ENCODE measurements around the gene RBMS1. TPM values are rescaled to one million over a fixed set of nuclear protein-coding genes. Genes with fewer than 3 reads are reported as not detected.

Gene RBMS1
- total RNA-seq, 1 donor from 2014 or later: 148 TPM

DNA sequence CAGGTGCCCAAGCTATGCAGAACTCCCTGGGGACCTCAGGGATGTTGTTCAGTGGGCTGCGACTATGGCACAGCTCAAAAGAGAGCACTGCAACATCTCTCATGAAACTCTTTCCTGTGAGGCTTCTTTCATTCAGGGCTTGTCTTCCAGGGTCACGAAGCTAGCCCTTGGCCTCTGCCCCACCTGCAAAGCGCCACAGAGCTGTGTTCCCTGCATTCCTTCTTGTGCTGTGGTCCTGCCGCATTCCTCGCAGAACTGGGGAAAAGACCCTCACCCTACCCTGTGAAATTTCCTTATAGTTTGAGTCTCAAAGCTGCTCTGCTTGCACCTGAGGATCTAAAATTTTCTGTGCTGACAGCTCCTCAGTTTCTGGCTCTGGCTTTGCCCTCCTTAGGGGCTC, 267.2 kb downstream of the RBMS1 start:
- H3K4me2 ChIP-seq (ENCODE audit: low read length): no peak overlapping the region
- Mint-ChIP-seq H3K27me3 (ENCODE audit: low read depth, unreplicated experiment) (no peaks in the 10 kb centered on the region), H3K9me3 (ENCODE audit: unreplicated experiment) (no peaks in the 10 kb centered on the region), H3K27ac (ENCODE audit: unreplicated experiment) (peak overlapping the region; percentile 30), H3K4me3 (ENCODE audit: unreplicated experiment) (no peak overlapping the region), H3K4me1 (ENCODE audit: low read depth, unreplicated experiment) (peaks cover 86% of the 10 kb centered on the region), H3K36me3 (ENCODE audit: low read depth, unreplicated experiment) (peaks cover 5% of the 10 kb centered on the region)
- no peak for FAIRE-seq
- H3K9me3 ChIP-seq (ENCODE audit: insufficient read depth, low read depth, low read length): no peaks in the 10 kb centered on the region
- no peaks in the 10 kb centered on the region for H4K20me1 ChIP-seq (ENCODE audit: insufficient read depth, low read length)
- H3K36me3 ChIP-seq (ENCODE audit: insufficient read depth, low read length): no peaks in the 10 kb centered on the region
- H3K9ac ChIP-seq (ENCODE audit: low read length): no peak overlapping the region
- peak overlapping the region; percentile 99 for H3K27ac ChIP-seq (ENCODE audit: low read depth, low read length)
- no peaks in the 10 kb centered on the region for H3K79me2 ChIP-seq (ENCODE audit: insufficient read depth, low read length)
- H3K4me1 ChIP-seq (ENCODE audit: insufficient read depth, low read length): peaks cover 77% of the 10 kb centered on the region
- TF ChIP-seq, protein P1, sequence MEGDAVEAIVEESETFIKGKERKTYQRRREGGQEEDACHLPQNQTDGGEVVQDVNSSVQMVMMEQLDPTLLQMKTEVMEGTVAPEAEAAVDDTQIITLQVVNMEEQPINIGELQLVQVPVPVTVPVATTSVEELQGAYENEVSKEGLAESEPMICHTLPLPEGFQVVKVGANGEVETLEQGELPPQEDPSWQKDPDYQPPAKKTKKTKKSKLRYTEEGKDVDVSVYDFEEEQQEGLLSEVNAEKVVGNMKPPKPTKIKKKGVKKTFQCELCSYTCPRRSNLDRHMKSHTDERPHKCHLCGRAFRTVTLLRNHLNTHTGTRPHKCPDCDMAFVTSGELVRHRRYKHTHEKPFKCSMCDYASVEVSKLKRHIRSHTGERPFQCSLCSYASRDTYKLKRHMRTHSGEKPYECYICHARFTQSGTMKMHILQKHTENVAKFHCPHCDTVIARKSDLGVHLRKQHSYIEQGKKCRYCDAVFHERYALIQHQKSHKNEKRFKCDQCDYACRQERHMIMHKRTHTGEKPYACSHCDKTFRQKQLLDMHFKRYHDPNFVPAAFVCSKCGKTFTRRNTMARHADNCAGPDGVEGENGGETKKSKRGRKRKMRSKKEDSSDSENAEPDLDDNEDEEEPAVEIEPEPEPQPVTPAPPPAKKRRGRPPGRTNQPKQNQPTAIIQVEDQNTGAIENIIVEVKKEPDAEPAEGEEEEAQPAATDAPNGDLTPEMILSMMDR (IDR thresholded peaks at IDR 0.05; ENCODE audit: insufficient read depth, low read depth, low read length): no peak
- TF ChIP-seq EZH2 (IDR thresholded peaks at IDR 0.05; ENCODE audit: insufficient read depth, low read length): no peak
- no peak overlapping the region for H2AFZ ChIP-seq (ENCODE audit: low read depth, low read length)
- no peak for DNase-seq (ENCODE audit: low read depth)
- no peak overlapping the region for H3K4me3 ChIP-seq (ENCODE audit: insufficient read depth, low read depth, low read length)
- no peaks in the 10 kb centered on the region for H3K27me3 ChIP-seq (ENCODE audit: insufficient read depth, low read length)

DNA sequence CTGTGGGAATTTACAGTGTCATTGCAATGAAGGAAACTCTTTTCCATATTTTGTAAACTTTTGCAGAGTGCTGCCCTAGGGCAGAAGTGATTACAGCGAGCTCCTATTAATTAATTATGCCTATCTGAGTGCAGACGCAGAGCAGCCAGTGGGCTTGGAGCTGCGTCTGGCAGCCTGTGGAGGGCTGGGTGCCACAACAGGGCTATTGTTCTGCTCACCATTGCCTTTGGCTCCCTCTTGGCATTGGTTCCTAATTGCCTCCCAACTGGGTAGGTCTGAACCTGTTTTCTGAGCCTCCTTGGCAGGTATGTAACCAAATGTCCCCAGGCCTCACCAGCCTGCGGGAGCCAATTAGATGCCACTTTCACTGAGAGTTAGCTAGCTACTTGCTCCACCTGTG, 267.9 kb downstream of the RBMS1 start:
- peak overlapping the region; percentile 92 for H3K27ac ChIP-seq (ENCODE audit: low read depth, low read length)
- no peak overlapping the region for H2AFZ ChIP-seq (ENCODE audit: low read depth, low read length)
- Mint-ChIP-seq H3K4me1 (ENCODE audit: low read depth, unreplicated experiment) (peaks cover 93% of the 10 kb centered on the region), H3K9me3 (ENCODE audit: unreplicated experiment) (no peaks in the 10 kb centered on the region), H3K27ac (ENCODE audit: unreplicated experiment) (peak overlapping the region; percentile 67), H3K36me3 (ENCODE audit: low read depth, unreplicated experiment) (peaks cover 5% of the 10 kb centered on the region), H3K4me3 (ENCODE audit: unreplicated experiment) (no peak overlapping the region), H3K27me3 (ENCODE audit: low read depth, unreplicated experiment) (no peaks in the 10 kb centered on the region)
- H3K9ac ChIP-seq (ENCODE audit: low read length): no peak overlapping the region
- H3K36me3 ChIP-seq (ENCODE audit: insufficient read depth, low read length): no peaks in the 10 kb centered on the region
- no peak for DNase-seq (ENCODE audit: low read depth)
- no peaks in the 10 kb centered on the region for H3K9me3 ChIP-seq (ENCODE audit: insufficient read depth, low read depth, low read length)
- peaks cover 77% of the 10 kb centered on the region for H3K4me1 ChIP-seq (ENCODE audit: insufficient read depth, low read length)
- H3K4me3 ChIP-seq (ENCODE audit: insufficient read depth, low read depth, low read length): no peak overlapping the region
- no peaks in the 10 kb centered on the region for H4K20me1 ChIP-seq (ENCODE audit: insufficient read depth, low read length)
- H3K27me3 ChIP-seq (ENCODE audit: insufficient read depth, low read length): no peaks in the 10 kb centered on the region
- H3K79me2 ChIP-seq (ENCODE audit: insufficient read depth, low read length): no peaks in the 10 kb centered on the region
- TF ChIP-seq, protein P1 (IDR thresholded peaks at IDR 0.05; ENCODE audit: insufficient read depth, low read depth, low read length): no peak
- no peak for TF ChIP-seq EZH2 (IDR thresholded peaks at IDR 0.05; ENCODE audit: insufficient read depth, low read length)
- no peak for FAIRE-seq
- no peak overlapping the region for H3K4me2 ChIP-seq (ENCODE audit: low read length)

DNA sequence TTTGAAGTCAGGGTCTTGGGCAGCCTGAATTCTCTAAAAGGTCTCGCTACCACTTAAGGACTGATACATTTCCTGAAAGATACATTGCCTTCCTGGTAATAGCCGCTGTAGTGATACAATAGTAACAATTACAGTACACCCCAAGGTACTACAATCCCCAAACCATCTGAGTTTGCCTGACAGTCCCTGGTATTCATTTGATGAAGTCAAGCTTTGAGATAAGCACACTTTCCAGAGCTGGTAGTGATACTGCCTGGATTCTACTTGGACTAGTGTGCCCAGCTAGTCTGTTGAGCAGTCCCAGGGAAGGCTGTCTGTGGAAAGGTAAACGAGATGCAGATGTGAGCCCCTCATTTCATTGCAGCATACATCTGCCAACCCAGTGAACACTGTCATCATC, 269.1 kb downstream of the RBMS1 start:
- H4K20me1 ChIP-seq (ENCODE audit: insufficient read depth, low read length): no peaks in the 10 kb centered on the region
- H3K36me3 ChIP-seq (ENCODE audit: insufficient read depth, low read length): no peaks in the 10 kb centered on the region
- H3K4me2 ChIP-seq (ENCODE audit: low read length): peak overlapping the region; percentile 80
- peak overlapping the region; percentile 92 for H3K27ac ChIP-seq (ENCODE audit: low read depth, low read length)
- H3K4me3 Mint-ChIP-seq (ENCODE audit: unreplicated experiment): no peak overlapping the region
- H3K27me3 Mint-ChIP-seq (ENCODE audit: low read depth, unreplicated experiment): no peaks in the 10 kb centered on the region
- H3K27ac Mint-ChIP-seq (ENCODE audit: unreplicated experiment): peak overlapping the region; percentile 98
- no peak for DNase-seq (ENCODE audit: low read depth)
- H3K4me1 Mint-ChIP-seq (ENCODE audit: low read depth, unreplicated experiment): peaks cover 93% of the 10 kb centered on the region
- no peaks in the 10 kb centered on the region for H3K9me3 ChIP-seq (ENCODE audit: insufficient read depth, low read depth, low read length)
- no peak for FAIRE-seq
- peaks cover 5% of the 10 kb centered on the region for H3K36me3 Mint-ChIP-seq (ENCODE audit: low read depth, unreplicated experiment)
- no peaks in the 10 kb centered on the region for H3K79me2 ChIP-seq (ENCODE audit: insufficient read depth, low read length)
- H3K9me3 Mint-ChIP-seq (ENCODE audit: unreplicated experiment): no peaks in the 10 kb centered on the region
- peak overlapping the region; percentile 68 for H3K9ac ChIP-seq (ENCODE audit: low read length)
- no peaks in the 10 kb centered on the region for H3K27me3 ChIP-seq (ENCODE audit: insufficient read depth, low read length)
- peaks cover 71% of the 10 kb centered on the region for H3K4me1 ChIP-seq (ENCODE audit: insufficient read depth, low read length)
- H3K4me3 ChIP-seq (ENCODE audit: insufficient read depth, low read depth, low read length): peak overlapping the region; percentile 9
- peak overlapping the region; percentile 3 for H2AFZ ChIP-seq (ENCODE audit: low read depth, low read length)
- TF ChIP-seq, protein P1 (IDR thresholded peaks at IDR 0.05; ENCODE audit: insufficient read depth, low read depth, low read length): no peak
- TF ChIP-seq EZH2 (IDR thresholded peaks at IDR 0.05; ENCODE audit: insufficient read depth, low read length): no peak
